Measurements from ENCODE around the gene NHSL1.

The NHSL1 gene

GRCh38 chr6:138522611-138523010 is 23.3 kb upstream of the NHSL1 start:
- no peak for DNase-seq (ENCODE audit: low read depth)

DNA sequence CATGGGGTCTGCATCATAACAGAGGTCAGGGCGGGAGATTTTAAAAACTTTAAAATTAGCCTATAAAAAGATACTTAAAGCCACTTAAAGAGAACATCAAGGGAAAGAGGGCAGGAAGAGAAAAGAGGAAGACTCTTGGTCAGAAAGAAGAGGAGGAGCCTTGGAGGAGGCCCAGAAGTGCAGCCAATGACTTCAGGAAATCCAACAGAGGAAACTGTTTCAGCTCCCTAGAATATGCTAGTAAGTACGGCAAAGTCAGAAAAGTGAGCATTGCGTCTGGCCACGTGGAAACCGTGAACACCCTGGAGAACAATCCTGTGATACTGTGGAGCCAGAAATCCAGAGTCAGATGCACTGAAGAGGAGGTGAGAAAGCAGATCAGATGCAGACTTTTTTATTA is 22.5 kb upstream of the NHSL1 start:
- no peak for DNase-seq (ENCODE audit: low read depth)

- no peak for DNase-seq (ENCODE audit: low read depth)
Measured at GRCh38 chr6:138520463-138520862, 21.2 kb upstream of the NHSL1 start.

DNA sequence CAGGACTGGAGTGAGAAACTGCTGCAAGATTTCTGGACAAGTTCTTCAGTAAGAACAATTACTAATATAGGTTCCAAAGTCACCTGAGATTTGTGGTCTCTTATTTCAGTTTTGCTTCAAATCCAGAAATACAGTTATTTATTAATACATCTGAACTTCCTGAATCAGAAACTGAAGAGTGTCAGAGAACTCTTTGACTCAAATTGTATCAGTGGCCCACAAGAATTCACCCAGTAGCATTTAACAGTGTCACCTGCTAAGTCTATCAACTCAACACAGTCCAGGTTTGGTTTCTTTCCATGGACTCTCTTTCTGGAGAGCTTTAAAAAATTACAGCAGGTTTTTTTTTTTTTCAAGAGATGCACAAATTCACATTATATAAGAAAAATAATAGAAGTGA is 18.8 kb upstream of the NHSL1 start:
- no peak for DNase-seq (ENCODE audit: low read depth)

DNA sequence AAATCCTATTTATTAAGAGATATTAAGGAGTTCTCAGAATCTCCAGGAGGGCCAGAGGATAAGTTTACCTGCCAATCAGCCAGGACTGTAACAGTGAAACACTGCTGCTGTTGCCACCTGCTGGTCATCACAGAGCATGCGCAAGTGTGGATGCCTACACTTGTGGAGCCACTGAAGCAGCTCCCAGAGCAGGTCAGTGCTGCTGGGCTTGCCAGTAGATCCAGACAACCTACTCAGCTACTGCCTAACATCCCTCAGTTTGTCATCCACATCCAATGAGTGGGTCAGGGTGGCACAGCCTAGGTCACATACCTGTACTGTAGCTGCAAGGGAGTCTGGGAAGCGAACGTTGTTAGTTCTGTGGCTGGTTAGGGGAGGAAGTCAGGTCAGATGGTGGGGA is 18.3 kb upstream of the NHSL1 start:
- peak; percentile 26 for DNase-seq (ENCODE audit: low read depth)

- DNase-seq (ENCODE audit: low read depth) = no peak
Measured at GRCh38 chr6:138515657-138516248, 16.5 kb upstream of the NHSL1 start.

- no peak for DNase-seq (ENCODE audit: low read depth)
Measured at GRCh38 chr6:138514860-138515540, 15.7 kb upstream of the NHSL1 start.

GRCh38 chr6:138512609-138513008 is 13.3 kb upstream of the NHSL1 start:
- no peak for DNase-seq (ENCODE audit: low read depth)

DNA sequence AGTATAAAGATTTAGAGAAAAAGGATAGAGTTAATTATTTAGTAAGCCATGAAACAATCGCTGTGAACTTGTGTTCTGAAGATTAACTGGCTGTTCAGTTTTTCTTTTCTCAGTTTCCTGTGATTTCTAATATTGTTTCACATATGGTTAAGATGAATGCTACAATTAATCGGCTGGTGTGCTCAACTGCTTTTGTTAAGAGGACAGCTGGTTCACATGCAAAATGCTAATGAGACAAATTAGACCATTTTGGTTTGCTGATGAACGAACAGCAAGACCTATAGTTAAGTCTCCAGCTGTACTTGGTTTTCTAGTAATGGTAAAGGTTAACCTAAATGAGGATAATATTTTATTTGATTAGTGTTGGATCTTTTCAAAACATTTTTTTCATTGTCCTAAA is 10.8 kb upstream of the NHSL1 start:
- DNase-seq (ENCODE audit: low read depth) = no peak

GRCh38 chr6:138509371-138509770 is 10.1 kb upstream of the NHSL1 start:
- DNase-seq (ENCODE audit: low read depth) = no peak

DNA sequence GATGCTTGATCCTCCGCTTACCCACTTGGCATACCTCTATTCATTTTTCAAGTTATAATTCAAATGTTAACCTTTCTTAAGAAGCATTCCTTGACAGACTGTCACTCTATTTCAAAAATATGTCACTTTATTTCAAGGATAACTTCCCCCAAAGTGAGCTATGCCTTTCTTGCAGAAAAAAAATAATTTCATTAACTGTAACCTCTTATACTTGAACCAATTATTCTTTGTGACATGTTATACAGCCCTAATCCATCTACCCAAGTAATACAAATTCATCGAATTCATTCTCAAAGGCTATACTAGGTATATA is 9.3 kb upstream of the NHSL1 start:
- DNase-seq (ENCODE audit: low read depth) = no peak

DNA sequence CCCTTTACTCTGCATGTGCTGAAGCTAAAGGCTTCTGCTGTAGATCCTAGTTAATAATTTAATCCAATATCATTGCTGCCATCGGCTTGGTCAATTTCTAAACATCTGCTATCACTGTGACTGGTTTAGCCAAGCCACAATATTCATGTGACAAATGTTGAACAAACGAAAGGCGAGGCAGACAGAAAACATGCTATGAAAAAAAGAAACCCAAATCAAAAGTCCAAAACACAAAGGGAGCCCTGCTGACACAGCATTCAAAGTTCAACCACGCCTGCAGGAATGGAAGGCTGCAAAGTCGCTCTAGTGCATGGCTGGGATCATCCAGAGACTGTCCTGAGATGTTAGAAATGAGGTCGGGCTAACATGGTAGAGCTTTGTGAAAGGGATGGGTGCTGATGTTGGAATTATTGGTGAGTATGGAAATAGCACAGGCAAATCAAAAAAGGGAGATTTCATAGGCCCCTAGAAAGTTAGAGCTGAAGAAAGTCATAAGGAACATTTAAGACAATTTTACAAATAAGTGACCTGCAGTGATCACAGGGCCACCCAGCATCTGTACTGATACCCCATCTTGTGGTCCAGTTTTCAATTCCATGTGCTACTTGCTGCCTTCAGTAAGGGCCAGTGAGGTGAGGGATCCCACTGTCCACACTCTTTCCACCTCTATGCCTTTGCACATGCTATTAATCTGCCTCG is 8.8 kb upstream of the NHSL1 start:
- no peak for DNase-seq (ENCODE audit: low read depth)

DNA sequence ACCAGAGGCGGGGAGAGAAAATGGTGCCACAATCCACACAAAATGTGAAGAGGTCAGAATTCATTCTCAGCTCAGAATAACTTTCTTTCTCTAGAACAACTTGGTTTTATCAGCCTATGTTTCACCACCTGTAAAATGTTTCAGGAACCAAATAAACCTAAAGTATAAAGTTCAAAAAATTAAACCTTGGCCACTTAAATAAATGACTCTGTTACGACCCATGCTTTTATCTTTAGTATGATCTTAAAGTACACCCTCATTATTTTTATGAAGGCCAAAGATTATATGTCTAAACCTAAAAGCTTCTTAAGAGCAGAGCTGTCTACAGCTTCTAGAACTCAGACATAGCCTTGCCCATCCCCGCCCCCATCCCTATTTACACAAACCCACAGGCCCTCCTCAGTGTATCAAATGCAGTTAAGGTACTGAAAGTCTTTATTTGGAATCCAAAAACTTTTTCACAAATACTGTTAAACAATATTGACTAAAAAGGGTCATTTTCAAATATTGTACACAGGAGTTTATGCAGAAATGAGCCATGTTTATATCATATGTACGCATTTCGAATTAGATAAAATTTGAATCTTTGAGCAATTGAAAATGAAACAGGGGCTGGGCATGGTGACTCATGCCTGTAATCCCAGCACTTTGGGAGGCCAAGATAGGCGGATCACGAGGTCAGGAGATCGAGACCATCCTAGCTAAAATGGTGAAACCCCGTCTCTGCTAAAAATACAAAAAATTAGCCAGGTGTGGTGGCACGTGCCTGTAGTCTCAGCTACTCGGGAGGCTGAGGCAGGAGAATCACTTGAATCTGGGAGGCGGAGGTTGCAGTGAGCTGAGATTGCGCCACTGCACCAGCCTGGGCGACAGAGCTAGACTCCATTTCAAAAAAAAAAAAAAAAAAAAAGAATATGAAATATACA is 5.7 kb upstream of the NHSL1 start:
- no peak for DNase-seq (ENCODE audit: low read depth)

DNA sequence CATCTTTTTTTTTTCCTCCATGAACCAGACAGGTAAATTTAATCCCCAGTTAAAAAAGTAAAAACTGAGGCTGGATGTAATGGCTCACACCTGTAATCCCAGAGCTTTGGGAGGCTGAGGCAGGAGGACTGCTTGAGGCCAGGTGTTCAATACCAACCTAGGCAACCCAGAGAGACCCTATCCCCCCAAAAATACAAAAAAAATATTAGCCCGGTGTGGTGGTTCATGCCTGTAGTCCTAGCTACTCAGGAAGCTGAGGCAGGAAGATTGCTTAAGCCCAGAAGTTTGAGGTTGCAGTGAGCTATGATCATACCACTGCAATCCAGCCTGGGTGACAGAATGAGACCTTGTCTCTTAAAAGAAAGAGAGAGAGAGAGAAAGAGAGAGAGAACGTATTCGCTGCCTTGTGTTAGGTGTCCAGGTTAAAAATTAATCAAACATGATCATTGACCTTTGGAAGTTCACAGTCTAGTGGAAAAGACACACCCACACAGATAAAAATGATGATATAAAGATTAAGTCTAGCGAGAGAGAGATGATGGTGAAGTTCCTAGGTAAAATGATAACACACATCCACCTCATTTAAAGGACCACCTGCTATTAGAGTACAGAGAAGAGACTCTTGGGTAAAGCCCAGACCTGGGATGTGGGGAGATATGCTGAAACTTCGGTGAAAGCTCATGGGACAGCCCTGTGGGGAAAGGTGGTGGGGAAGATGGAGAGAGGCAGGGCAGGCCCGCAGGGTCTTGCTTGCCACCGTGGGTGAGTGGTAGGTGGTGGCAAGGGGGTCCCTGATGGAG is 4.8 kb upstream of the NHSL1 start:
- no peak for DNase-seq (ENCODE audit: low read depth)

DNA sequence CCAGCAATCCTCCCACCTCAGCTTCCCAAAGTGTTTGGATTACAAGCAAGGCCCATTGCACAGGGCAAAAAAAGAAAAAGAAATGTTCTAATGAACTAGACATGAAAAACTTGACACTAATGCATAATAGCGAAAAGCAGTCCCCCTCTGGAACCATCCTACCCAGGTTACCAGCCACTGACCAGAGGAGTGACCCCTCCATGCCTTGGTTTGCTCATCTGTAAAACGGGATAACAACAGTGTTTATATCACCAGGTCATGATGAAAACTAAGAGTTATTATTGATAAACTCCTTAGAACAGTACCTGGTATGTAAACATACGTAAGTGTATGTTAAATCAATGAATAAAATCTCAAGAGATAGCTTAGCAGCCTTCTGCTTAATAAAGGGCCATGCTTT is 3.3 kb upstream of the NHSL1 start:
- no peak for DNase-seq (ENCODE audit: low read depth)

DNA sequence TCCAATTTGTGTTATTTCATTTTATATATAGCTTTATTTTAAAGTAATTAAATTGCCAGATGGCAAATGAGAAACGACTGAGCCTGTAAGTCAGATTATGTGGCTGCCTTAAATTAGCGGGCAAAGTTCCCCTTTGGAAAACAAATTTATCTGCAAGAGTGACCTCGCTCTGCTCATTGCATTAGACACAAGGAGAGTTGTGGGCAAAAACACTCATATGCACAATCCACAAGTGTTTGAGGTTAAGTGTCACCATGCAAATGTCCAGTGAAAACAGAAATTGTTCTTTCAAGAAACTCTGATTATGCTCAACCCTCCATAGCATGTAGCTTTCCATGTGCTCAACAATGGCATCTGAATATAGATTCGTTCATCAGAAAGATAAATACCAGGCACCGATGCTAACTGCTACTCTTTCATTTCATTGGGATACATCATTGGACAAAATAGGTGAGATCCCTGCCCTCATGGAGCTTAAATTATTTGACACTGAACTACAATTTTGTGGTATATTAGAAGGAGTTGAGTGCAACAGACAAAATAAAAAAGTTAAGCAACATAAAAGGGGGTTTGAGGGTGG is 1.7 kb upstream of the NHSL1 start:
- DNase-seq (ENCODE audit: low read depth) = no peak

DNA sequence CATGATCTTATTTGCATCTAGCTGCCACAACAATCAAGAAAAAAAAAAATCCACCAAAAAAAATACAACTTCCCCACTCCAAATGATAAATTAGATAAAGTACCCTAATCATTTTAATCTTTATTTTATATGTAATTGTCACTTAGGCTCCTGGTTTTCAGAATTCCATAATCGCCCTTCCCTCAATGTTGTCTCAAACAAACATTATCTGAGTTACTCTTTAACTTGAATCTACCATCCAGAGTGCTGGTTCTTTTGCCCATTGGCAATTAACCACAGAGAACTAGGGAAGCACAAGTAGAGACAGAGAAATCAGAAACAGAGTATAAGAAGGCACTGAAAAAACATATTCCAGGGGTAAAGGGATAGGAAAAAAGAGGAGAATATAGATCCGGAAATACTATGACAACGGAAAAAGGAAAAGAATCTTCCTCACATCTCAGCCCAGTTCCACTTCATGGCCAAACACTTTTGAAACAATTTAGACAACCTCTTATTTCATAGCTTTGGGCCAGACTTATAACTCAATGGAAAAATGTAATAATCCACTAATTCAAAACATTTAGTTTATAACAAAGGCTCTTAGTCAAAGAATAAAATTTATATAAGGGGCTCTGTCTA is 861 bp upstream of the NHSL1 start:
- no peak for DNase-seq (ENCODE audit: low read depth)

- no peak for DNase-seq (ENCODE audit: low read depth)
Measured at GRCh38 chr6:138498629-138499302, 528 bp downstream of the NHSL1 start.

DNA sequence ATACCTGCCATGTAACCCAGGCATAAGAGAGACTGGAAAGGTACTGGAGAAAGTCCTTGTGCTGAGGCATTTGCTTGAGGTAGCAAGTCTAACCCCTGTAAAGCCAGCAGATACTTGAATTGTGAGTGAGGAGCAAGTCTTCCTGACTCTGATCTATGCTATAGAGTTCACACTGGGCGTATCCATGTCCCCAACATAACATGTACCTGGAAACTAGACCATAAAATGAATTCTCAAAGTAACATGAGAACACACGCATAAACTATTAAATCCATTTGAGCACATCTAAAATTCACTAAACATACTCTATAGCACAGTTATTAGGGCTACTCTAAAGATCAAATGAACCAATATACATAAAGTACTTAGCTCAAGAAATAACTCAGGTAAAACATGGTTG is 2.0 kb downstream of the NHSL1 start:
- no peak for DNase-seq (ENCODE audit: low read depth)

DNA sequence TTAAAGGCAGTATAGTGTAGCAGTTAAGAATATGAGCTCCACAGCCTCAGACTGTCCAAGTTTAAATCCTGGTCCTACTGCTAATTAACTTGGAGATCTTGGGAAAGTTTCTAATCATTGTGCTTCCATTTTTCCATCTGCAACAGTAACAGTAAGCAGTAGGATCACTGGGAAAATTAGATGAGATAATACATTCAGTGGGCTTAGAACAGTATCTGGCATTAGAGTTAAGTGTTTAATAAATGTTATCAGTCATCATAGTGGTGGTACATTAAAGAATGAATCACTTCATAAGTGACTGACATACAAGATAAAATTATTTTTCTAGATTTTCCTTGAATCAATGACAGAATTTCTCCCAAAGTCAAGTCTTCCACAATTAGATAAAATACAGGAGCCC is 5.0 kb downstream of the NHSL1 start:
- no peak for DNase-seq (ENCODE audit: low read depth)
